Spleen (tissue), 7 donors: Measurements from ENCODE around the gene SASH3.

ENCODE experiments used
- POLR2A ChIP-seq, 3 donors: fragments of 450-650 bp; IDR thresholded peaks; one replicate each; pipeline ENCODE4 v1.5.1; 2017; ENCODE audit warnings: antibody characterized with exemption in 3 of 3, mild to moderate bottlenecking in 1 of 3
- TF ChIP-seq, protein P1 (sequence below), 11 experiments: fragments of 200-600 bp in 7 of 11; fragments of 450-650 bp in 4 of 11; sonication (generic) in 4 of 11; IDR thresholded peaks in 8 of 11; conservative IDR thresholded peaks in 3 of 11; 1 replicate in 7 of 11; 2 replicates in 4 of 11; pipeline versions ENCODE4 v1.4.0 to v1.8.0; 2016 to 2021; ENCODE audit warnings: antibody characterized with exemption in 11 of 11, inconsistent platforms in 4 of 11, mild to moderate bottlenecking in 1 of 11
- donor health status: DM: no; HTN: no; CAD: no; lungs with moderate emphysema.
- donor health status: DM: no; HTN: no; CAD: no.
- donor health status: DM: no; HTN: no; CAD: no.

DNA sequence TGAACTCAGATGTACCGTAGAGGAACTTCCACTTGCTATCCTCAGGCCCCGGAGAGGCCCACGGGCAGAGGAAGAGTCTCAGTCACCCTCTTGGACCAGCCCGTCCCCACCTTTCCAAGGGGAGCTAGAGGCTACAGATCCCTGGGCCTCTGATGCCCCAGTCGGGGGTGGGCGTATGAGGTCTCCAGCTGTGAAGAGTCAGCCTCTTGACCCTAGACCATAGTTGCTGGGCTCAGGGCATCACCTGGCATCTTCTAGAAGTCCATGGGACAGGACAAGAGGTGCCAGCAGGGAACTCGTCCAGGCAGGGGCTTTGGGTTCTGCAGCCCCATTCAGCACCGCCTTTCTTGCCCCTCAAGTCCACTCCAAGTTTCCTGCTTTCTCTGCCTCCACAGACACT, 11.6 kb downstream of the SASH3 start:
- no peak for TF ChIP-seq POLR2A (IDR thresholded peaks at IDR 0.05)
- TF ChIP-seq, protein P1, sequence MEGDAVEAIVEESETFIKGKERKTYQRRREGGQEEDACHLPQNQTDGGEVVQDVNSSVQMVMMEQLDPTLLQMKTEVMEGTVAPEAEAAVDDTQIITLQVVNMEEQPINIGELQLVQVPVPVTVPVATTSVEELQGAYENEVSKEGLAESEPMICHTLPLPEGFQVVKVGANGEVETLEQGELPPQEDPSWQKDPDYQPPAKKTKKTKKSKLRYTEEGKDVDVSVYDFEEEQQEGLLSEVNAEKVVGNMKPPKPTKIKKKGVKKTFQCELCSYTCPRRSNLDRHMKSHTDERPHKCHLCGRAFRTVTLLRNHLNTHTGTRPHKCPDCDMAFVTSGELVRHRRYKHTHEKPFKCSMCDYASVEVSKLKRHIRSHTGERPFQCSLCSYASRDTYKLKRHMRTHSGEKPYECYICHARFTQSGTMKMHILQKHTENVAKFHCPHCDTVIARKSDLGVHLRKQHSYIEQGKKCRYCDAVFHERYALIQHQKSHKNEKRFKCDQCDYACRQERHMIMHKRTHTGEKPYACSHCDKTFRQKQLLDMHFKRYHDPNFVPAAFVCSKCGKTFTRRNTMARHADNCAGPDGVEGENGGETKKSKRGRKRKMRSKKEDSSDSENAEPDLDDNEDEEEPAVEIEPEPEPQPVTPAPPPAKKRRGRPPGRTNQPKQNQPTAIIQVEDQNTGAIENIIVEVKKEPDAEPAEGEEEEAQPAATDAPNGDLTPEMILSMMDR (IDR thresholded peaks at IDR 0.05 in 8 of 11, conservative IDR thresholded peaks at IDR 0.05 in 3 of 11): no peak
